GM19397 (cell line): ENCODE data around the gene LCN6.

ENCODE experiments used
- ATAC-seq: cut with Tn5 transposase; IDR thresholded peaks from one replicate; pipeline ENCODE4 v1.9.1; 2021; ENCODE audit warnings: mild to moderate bottlenecking, moderate library complexity; ENCODE audit not compliant: unreplicated experiment

Gene LCN6

DNA sequence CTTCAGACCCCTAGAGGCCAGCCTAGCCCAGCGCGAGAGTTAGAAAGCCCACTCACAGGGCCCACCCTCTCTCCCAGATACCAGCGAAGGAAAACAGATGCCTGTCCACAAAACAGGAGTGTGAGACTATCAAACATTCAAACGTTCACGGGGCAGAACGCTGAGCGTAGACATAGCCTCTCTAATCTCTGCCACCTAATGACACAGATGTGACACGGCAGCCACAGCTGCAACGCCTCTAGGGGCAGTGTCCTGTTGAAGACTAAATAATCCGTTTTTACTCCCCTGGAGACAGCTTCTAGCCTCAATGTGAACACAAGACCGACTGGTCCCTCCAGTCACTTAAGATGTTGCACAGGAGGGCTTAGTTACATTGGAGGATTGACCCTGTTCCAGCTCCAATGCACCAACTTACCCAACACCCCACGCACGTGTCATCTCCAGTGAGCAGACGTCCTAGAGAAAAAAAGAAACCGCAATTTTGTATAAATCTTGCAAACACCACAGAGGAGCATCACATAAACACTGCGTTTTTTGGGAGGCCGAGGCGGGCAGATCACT lies 21.6 kb downstream of the LCN6 start:
- no peak for ATAC-seq

DNA sequence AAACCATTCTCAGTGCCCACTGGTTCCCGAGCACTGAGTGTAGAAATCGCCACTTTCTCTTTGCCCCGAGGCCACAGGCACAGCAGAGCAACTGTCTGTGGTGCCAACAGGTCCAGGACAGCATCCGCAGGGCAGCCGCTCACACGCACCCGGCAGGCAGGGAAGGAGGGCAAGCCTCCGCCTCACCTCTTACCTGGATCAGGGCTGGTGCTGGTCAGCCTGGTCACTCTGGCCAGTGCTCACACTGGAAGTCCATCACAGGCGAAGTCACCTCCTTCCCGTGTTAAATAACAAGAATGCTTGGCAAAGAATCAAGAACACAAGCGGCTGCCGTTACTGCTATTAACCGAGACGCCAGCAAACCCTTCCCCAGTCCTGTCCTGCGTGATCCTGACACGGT lies 22.2 kb downstream of the LCN6 start:
- no peak for ATAC-seq

DNA sequence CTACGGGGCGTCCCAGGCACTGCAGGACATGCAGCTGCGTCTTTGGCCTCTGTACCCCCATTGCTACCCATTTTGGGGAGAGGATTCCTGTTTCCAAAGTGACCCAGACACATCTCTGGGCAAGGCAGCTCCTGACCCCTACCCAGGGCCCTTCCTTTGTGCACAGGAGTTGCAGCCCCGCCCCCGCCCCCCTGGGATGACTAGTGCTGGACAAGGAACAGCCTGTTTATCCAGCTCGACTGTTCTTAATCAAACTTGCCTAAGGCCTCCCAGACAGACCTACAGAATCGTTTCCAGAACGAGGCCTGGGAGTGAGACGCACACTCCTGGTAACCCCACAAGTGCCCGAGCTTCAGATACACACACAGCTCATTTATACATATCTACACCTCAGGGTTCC lies 22.7 kb downstream of the LCN6 start:
- no peak for ATAC-seq

DNA sequence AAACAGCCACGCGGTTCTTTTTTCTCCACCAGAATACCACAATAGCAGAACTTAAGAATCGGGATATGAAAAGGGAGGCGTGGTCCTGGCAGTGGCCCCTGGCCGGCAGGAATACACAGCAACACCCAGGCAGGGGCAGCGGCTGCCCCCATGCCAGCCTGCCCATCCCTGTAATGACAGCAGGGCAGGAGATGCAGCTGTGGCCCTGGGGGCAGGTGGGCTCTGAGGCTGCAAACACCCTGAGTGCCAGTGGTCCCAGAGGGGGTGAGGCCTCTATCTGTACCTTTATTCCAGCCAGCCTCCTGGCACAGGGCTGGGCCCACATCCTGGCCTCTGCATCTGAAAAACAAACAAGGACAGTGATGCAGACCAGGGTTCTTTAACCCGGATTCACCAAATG lies 23.6 kb downstream of the LCN6 start:
- no peak for ATAC-seq

DNA sequence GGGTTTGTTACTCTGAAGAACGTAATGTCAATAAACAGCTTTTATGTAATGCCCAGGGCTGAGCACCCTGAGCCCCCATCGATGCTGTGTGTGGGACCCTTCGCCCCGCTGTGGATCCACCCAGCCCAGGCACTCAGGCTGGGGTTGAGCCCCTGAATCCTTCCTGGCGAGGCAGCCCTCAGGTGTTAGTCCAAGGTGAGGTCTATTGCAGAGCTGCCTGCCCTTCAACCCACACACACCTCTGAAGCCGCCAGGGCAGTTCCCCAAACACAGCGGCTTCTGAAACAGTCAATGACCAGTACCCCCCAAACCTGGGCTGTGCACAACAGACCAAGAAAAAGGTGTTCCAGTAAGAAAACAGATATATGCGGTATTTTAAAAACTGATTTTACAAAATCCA lies 24.3 kb downstream of the LCN6 start:
- ATAC-seq, result no peak

DNA sequence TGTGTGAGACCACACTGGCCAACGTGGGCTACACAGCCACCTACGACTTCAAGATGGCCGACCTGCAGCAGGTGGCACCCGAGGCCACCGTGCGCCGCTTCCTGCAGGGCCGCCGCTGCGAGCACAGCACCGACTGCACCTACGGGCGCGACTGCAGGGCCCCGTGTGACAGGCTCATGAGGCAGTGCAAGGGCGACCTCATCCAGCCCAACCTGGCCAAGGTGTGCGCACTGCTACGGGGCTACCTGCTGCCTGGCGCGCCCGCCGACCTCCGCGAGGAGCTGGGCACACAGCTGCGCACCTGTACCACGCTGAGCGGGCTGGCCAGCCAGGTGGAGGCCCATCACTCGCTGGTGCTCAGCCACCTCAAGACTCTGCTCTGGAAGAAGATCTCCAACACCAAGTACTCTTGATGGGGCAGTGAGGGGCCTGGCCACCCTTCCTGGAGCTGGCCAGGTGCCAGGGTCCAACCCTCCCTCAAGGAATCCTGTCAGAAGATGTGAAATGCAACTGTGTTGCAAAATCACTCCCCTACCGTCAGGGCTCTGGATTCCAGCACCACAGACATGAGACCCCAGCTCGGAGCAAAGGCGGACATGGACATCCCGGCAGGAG lies 24.9 kb downstream of the LCN6 start:
- ATAC-seq, result no peak

DNA sequence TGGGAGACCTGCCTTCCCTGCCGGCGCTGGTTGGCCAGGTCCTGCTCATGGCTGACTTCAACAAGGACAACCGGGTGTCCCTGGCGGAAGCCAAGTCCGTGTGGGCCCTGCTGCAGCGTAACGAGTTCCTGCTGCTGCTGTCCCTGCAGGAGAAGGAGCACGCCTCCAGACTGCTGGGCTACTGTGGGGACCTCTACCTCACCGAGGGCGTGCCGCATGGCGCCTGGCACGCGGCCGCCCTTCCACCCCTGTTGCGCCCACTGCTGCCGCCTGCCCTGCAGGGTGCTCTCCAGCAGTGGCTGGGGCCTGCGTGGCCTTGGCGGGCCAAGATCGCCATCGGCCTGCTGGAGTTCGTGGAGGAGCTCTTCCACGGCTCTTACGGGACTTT lies 25.4 kb downstream of the LCN6 start:
- ATAC-seq, result no peak

DNA sequence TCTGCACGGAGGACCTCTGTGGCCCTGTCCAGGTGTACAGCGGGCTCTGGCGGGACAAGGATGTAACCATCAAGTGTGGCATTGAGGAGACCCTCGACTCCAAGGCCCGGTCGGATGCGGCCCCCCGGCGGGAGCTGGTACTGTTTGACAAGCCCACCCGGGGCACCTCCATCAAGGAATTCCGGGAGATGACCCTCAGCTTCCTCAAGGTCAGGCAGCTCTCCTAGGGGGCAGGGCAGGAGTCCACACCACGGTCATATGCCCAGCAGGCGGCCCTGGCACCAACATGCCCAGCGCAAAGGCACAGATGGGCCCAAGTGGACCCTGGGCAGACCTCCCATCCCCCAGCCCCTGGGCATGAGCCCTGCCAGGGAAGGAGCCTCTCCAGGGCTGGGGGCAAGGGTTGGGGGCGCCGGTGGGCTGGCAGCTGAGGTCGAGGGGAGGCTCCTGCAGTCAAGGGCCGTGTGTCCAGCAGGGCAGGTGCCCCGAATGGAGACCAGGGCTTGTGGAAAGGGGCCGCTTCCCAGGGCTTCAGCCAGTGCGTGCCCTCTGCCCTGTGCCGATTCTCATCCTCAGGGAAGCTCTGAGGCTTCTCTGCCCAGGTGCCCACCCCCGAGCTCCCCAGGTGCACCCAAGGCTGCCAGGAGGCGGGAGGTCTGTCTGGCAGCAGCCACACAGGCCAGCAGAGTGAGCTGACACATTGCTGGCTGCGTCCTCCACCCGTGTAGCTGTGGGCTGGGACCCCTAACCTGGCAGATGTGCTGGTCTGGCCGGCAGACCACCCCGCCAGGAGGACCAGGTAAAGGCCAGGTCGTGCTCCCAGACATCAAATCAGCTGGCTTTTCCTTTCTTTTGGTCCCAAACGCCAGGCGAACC lies 26.0 kb downstream of the LCN6 start:
- ATAC-seq, result no peak

DNA sequence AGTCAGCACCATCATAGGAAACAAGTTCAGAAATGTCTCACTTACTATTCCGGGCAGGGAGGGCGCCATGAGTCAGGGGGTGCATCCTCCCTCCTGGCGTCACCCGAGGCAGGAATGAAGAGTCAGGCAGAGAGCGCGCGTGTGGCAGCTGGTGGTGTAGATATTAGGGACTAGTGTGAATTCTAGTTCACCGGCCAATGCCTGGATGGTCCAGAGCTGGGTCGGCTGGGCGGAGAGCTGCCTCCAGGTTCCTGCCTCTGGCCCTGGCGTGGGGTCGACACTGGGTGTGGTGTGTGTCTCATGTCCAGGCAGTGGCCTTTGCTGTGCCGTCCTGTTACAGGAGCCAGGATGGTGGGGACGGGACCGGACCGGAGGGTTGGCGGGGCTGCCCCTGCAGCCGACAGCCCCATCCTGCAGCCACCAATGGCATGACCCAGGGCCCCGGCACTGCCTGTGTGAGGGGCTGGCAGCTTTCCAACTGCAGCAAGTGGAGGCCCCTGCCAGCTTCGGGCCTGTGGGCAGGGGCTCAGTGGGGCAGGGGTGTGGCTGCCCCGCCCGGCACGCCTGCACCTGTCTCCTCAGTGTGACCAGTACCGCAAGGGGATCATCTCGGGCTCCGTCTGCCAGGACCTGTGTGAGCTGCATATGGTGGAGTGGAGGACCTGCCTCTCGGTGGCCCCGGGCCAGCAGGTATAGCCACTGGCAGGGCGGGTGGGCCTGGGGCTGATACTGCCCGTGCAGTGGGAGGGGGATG lies 26.8 kb downstream of the LCN6 start:
- no peak for ATAC-seq

DNA sequence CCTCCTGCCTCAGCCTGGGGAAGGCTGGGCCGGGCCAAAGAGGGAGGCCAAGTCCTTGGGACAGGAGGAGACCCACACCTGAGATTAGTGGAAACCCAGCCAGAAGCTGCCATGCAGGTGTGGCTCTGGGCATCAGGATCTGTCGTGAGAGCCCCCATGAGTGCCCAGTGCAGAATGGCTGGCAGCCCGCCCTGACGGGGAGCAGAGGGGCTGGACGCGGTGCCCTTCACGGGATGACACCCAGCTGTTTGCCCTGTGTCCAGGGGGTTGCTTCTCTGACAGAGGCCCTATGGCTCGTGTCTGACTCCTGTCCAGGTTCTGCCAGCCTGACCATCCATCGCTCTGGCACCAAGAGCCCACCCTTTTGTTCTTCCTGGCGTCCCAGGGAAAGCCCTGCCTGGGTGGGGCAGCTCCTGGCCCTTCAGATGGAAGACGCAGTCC lies 27.4 kb downstream of the LCN6 start:
- ATAC-seq, result no peak

DNA sequence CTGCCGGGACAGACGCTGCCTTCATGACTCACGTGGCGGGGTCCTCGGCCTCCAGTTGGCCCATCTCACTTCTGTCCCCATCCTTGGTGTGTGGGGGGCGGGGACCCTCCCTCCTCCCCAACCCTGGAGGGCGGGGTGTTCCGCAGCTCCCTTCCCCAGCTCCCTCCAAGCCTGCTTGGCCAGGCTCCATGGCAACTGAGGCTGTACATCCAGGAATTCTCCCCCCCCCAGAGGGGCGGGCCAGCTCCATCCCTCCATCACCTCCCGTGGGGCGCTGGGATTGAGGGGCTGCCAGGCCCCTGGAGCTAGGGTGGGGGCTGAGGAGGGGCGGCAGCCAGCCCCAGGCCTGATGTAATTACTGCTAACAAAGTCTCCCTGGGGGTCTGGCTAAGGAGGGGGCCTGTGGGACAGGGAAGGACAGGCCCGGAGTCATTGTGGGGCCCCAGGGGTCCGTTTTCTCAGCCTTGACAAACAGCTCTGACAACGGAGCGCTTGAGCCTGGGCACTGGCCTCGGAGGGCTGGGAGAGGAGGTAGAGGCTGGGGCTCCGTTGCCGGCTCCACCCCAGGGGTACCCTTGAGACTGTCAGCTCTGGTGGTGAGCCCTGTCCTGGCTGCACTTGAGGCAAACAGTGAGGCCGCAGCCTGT lies 28.0 kb downstream of the LCN6 start:
- no peak for ATAC-seq

DNA sequence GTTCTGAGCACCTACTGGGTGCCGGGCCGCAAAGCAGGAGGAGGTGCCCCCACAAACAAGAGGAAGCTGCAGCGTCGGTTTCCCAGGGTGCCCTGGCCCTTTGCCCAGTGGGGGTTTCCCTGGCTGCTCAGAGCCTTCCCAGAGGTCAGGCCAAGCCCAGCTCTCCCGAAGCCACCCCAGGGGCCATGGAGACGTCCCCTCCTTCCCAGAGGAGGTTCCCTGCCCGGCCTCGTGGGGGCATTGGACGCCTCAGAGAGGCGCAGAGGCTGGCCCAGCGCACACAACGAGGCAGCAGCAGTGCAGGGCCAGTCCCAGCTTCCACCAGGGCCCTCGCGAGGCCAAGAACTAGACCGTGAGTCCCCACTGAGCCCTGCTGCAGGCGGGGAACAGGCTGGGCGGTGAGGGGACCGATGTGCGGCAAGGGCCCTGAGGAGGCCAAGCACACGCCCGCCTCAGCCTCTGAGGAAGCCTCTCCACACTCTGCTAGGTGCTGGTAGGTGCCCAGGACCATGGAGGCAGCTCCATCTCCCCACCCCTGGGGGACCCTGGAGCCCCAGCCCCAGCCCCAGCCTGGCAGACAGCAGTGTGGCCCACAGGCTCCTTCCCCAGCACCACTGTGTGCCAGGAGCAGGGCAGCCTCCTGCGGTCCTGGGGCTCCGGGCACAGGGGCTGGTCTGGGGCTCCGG lies 29.0 kb downstream of the LCN6 start:
- ATAC-seq, result no peak

DNA sequence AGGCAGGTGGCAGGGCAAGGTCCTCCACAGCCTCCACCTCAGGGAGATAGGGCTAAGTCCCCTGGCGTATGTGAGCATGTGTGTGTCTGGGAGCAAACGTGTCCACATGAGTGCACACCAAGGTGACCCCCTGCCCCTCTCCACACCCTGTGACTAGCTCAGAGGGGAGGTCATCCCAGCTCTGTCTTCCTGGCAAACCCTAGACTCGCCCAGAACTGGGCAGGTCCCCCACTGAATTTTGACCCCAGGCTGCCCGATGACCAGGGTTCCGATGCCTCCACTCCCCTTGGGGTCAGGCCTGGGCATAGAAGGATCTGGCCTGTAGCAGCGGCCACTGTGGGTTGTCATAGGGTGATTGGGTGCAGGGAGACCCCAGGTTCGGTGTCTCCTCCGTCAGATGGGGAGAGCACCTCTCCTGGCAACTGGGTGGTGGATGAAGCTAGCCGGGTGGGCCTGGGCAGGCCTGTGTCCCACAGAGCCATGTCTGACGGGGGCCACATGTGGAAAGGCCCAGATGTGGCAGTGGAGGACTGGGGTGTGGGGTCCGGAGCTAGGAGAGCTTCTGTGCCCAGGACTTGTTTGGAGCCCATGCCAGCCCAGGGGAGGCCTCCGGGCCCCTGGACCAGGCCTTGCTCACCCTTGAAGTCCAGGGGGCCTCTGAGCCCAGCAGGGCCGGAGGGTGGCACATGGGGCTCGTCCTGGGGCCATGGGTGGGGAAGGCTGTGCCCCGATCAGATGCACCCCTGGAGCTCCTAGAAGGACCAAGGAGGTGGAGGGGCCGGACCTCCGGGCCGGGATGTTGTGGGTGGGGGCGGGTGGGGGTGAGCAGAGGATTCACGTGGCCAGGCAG lies 29.8 kb downstream of the LCN6 start:
- ATAC-seq, result no peak

DNA sequence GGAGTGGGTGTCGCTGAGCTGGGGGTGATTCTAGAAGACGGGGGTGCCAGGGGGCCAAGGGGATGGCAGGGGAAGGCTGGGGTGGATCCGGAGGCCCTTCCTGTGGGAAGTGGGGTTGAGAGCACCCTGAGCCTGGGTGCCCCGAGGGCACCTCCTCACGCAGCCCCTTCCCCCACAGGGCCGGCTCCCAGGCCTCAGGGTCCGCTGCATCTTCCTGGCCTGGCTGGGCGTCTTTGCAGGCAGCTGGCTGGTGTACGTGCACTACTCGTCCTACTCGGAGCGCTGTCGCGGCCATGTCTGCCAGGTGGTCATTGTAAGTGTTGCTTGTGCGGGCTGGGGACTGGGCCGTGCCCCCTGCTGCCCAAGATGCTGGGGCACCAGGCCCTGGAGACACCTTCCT lies 30.9 kb downstream of the LCN6 start:
- no peak for ATAC-seq

DNA sequence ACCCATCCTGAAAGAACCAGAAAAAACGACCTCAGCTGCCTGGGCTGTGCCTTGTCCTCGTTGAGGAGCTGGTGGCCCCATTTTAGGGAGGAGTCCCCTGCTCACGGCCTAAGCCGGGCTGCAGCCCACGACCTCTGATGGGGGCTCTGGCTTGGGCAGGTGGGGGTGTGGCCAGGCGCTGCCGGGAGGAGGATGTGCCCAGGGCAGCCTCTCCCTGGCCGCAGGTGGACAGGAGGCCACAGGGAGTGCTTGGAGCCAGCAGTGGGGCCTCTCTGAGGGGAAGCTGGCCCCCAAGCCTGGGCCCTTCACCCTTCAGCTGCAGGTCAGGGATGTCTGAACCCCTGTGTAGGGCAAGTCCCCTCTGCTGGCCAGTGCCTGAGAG lies 33.4 kb downstream of the LCN6 start:
- ATAC-seq, result no peak

DNA sequence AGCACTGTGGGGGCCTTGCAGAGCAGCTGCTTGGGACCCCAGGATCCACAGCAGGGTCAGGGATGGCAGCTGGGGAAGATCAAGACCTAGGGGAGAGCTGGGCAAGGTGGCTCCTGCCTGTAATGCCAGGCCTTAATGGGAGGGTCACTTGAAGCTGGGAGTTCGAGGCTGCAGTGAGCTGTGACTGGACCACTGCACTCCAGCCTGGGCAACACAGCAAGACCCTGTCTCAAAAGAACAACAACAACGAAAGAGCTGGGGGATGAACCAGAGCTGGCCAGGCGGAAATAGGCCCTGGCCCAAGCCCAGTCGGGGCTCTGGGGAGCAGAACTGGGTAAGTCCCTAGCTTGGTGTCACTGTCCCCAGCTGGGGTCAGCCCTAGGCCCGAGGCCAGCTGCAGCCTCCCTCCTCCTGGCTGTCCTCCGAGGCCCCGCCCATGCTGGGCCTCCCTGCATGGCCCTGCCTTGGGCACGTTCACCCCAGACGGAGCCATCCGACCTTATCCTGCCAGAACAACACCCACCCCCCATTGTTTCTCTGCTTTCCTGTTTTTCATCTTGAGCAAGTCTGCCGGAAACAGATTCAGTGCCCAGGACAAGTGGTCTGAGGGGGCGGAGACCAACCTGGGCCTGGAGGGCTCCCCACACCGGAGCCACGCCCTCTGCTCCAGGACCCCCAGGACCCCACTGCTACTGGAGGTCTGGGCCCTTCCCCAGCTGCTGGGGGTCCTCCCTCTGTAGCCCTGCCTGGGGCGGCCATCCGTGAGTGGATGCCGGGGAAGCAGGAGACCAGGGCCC lies 34.0 kb downstream of the LCN6 start:
- no peak for ATAC-seq

DNA sequence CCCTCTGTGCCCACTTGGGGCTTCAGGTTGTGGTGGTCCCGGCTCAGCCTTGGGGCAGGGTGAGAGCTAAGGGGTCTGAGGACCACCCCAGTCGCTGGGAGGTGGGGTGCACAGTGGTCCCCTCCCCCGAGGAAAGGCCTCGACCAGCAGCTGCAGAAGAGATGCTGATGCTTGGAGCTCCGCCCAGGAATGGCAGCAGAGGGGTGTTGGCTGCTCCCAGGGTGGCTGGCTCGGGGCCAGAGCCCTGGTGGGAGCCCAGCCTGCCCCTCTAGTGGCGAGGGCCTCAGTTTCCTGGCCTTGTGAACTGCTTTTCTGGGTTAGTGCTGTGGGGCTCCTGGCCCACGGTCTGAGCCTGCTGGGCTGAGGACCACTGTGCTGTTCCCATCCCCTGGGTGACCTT lies 34.8 kb downstream of the LCN6 start:
- ATAC-seq, result no peak

DNA sequence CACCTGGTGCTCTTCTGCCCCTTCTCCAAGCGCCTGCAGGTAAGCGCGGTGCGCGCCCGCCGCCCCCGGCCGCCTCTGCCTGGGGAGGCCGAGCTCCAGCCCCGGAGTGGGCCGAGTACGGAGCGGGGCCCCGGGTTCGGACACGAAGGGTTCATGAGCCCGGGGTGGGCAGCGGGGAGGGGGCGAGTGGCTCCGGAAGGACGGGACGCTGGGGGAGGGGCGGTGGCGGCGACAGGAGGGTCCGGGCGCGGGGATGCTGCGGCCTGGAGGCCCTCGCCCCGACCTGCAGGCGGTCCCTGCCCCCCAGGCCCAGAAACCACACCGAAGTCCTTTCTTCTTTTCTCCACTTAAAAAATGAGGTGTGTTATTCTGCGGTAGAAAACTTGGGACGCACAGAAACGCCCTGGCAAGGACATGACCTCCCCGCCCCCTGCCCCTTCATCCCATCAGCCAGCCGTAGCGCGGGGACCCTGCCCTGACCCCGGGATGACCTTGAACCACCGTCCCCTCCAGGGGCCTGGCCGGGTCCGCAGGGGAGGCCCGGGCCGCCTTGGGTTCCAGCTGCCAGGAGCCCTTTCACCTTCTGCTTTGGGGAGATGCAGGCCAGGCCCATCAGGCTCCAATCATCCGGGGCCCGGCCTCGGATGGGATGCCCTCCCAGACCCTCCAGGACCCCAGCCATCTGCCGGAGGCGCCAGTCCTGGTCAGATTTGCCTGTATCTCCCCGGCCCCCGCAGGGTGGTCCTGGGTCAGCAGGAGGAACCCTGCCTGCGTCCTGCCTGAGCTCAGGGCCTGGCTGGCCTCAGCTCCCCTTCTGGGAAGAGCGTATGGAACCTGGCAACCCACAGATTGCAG lies 35.4 kb downstream of the LCN6 start:
- no peak for ATAC-seq
